Retinal pigment epithelial cell (primary cell): ENCODE data around the gene BANP.
"Not testable (repeated sequence)": the region's sequence is repeated elsewhere in the genome, so short reads cannot be mapped to it uniquely, and the experiment has no call there.

Experiments used
- DNase-seq: peaks from one replicate; pipeline ENCODE4 v3.0.0-alpha.2; 2010; ENCODE audit warnings: low read depth
- H3K4me3 ChIP-seq: 2 replicates; pipeline ENCODE4 v1.5.1; 2011; ENCODE audit warnings: mild to moderate bottlenecking, low read length, control low read depth, moderate library complexity
- CTCF ChIP-seq: conservative IDR thresholded peaks from 2 replicates; pipeline ENCODE4 v1.5.1; 2011; ENCODE audit warnings: low read depth, low read length, control low read depth, inconsistent platforms

The BANP gene

DNA sequence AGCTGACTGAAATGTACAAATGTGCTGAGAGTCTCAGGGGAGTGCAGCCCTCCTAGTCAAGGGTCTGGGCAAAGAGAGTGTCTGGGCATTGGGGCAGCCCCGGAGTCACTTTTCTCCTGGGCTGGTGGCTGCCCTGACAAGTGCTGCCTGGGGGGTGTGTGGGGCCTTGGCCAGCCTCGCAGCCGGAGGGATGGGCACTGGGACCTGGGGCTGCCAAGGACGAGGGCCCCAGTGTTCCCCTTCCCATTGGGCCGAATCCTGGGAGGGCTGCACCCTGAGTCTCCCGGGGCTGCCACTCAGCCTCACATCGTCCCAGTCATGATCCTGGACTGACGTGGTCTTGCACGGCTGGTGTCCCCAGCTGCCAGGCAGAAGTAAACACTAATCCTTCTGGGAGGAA lies 132.3 kb downstream of the BANP start:
- no peak for DNase-seq
- no peak for TF ChIP-seq CTCF
- no peak overlapping the region for H3K4me3 ChIP-seq

DNA sequence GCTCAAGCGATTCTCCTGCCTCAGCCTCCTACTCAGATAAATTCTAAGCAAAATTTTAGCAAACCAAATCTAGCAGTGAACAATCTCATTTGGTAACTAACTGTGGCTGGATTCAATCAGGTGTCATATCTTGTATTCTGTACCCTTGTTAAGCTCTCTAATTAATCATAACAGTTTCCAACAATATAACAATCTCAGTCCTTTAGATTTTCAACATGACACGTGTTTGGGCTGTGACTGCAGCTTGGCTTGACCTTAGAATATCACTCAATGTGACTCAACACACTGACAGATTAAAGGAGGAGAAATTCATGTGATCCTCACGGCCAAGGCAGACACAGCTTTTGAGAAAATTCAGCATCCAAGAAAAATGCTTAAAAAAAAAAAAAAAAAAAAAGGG lies 133.6 kb downstream of the BANP start:
- TF ChIP-seq CTCF, result no peak
- DNase-seq, result peak; percentile 80
- H3K4me3 ChIP-seq, result no peak overlapping the region

DNA sequence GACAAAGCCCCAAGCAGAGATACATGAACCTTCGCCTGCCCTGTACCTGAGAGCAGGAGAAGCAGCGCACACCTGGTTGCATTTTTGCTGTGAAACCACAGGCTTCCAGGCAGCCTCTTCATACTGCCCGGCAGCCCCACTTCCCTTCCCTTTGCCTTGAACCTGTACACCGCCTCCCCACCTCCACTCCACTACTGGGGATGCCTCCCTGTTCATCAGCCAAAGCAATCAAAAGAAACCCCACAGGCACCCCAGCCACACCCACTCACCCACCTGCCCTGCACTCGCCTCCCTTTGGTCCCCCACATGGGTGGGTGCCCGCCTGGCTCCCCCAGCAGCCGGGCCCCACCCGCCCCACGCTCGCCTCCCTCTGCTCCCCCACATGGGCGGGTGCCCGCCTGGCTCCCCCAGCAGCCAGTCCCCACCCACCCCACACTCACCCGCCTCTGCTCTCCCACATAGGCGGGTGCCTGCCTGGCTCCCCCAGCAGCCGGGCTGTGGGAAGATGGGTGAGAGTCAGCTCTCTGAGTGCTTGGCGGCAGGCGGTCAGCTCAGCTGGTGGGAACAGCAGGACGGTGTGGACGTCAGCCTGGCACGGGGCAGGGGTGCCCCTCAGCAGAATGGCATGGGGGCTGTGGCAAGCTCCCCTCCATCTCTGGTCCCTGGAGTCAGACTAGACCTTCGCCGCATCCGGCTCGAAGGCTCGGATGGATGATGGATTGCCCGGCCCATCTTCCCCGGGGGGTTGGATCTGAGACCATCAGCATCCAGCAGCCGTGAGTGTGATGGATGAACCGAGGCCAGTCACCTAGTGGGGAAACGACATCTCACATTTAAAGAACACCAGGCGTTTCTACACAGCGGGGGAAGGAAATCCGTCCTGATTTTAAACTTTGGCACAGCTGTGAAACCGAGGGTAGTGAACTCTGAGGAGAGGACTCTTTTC lies 135.6 kb downstream of the BANP start:
- no peak for DNase-seq
- no peak for TF ChIP-seq CTCF
- no peak overlapping the region for H3K4me3 ChIP-seq

DNA sequence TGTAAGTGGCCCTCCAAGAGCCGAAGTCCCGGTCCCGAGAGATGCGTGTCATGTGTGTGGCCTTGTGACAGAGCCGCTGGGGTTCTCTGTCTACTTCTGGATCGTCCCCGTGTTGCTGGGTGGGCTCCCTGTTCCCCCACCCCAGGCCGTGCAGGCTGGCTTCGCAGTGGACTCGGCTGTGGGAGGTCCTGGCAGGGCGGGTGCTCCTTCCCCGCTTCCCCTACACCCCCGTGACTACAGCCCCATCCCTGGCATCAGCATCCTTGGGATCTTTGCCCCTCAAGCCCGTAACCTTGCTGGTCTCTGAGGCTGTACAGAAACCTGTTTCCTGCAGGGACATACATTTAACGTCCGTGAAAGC lies 136.3 kb downstream of the BANP start:
- no peak for TF ChIP-seq CTCF
- DNase-seq, result no peak
- no peak overlapping the region for H3K4me3 ChIP-seq

- no peak for DNase-seq
- TF ChIP-seq CTCF, result no peak
- no peak overlapping the region for H3K4me3 ChIP-seq
Observed at GRCh38 chr16:88088161-88088581, 136.9 kb downstream of the BANP start.

DNA sequence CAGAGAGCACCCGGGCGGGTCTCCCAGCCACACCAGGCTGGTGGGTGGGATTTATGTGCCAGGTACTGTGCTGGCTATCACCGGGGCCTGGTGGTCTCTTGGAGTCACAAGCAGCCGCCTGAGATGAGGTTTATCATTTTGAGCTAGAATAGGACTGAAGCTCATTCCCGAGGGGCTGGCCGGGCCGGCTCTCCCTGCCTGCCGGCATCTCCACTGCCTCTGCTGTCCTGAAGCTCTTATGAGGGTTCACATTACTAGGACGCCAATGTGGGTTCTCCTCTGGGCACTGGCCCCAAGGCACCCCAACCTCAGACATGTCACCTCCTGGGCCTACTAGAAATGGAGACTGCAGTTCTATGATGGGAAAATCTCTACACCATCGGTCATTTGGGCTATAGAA lies 137.4 kb downstream of the BANP start:
- DNase-seq, H3K4me3 ChIP-seq: not testable (repeated sequence)

- H3K4me3 ChIP-seq, DNase-seq: not testable (repeated sequence)
Observed at GRCh38 chr16:88089071-88089470, 137.8 kb downstream of the BANP start.

DNA sequence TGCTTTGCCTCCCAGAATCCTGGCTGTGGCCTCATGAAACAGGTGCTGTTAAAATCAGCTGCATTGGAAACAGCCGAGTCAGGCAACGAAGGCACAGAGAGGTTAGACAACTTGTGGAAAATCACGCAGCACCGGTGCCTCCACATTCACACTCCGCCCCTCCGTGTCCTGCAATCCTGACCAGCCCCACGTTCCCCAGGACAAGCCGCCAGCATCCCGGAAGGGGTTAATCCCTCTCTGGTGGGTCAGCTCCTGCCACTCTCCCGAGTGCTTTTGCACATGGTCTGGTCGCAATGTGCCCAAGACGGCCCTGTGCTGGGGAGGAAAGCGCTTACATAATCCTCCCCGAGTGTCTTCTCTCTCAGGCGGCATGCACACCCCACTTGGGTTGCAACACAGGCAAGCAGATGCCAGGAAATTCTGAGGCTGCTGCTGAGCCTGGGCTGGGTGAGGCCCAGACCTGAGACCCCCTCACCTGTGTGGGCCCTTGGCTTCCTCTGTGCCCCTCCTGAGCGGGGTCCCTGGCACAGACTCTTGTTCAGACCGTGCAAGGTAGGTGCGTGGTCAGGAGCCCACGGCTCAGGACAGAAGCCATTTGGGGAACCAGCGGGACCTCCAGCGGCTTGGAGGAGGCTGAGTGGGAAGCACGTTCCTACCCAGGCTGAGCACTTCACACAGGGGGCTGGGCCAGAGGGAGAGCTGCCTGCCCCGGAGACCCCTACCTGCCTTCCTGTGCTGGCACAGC lies 138.6 kb downstream of the BANP start:
- not testable (repeated sequence) for H3K4me3 ChIP-seq, DNase-seq

GRCh38 chr16:88090377-88091175 lies 139.3 kb downstream of the BANP start:
- DNase-seq, H3K4me3 ChIP-seq: not testable (repeated sequence)

DNA sequence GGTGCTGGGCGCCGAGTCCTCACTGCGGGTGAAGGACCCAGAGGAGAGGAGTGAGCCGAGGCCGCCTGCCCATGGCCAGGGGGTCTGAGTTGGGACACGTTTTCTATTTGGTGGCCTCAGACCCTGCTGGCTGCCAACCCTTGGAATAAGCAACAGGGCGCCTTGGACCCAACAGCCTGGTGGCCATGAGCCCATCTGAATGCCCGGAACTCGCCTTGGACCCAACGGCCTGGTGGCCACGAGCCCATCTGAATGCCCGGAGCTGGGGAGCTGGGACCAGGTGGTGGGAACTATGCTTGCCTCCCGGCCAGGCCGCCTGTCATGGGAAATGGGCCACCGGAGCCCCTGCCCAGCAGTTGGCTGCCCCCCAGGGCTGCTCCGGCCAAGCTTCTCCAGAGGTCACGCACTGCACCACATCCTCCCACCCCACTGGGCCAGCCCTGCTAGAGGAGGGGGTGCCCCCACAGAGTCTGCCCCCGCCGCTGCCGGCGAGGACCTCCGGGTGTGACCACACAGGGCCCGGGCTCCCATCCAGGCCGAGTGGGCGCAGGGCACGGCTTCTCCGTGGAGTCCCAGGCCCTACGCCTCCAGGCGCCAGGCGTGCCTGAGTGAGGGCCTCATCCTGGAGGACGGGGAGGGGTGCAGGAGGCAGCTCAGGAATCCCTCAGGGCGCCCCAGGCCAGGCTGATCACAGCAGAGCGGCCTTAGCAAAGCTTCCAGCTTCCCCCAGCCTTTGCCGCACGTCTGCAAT lies 140.2 kb downstream of the BANP start:
- H3K4me3 ChIP-seq, DNase-seq: not testable (repeated sequence)

DNA sequence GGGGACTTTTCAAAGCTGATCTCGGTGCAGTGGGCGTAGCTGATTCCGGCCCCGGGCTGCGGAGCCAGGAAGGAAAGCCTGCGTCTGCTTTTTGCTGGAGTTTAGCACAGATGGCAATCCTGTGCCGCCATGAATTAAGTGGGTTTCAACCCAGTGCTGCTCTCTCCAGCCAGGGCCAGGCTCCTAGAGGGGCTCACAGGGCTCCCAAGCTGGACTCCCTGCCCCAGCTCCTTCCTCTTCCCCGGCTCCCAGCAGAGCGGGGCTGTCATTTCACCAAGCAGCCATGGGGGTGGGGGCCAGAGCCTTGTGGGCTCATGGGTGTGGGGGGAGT lies 140.7 kb downstream of the BANP start:
- not testable (repeated sequence) for DNase-seq, H3K4me3 ChIP-seq
